AG09319 (cell line): ENCODE results near the gene NCKAP5L.
"Not testable (repeated sequence)": the region's sequence is repeated elsewhere in the genome, so short reads cannot be mapped to it uniquely, and the experiment has no call there.

Experiments
- DNase-seq: peaks from one replicate; pipeline ENCODE4 v3.0.0-alpha.2; 2010; ENCODE audit warnings: low read depth; ENCODE audit errors: extremely low read depth
- CTCF ChIP-seq: IDR thresholded peaks from 2 replicates; pipeline ENCODE4 v1.5.1; 2011; ENCODE audit warnings: low read depth, mild to moderate bottlenecking, inconsistent platforms, low read length, moderate library complexity

The NCKAP5L gene

GRCh38 chr12:49863946-49864797 lies 36.0 kb upstream of the NCKAP5L start:
- no peak for DNase-seq
- TF ChIP-seq CTCF, result no peak

- DNase-seq, result not testable (repeated sequence)
Measured at GRCh38 chr12:49860921-49861320, 32.7 kb upstream of the NCKAP5L start.

GRCh38 chr12:49855890-49856289 lies 27.7 kb upstream of the NCKAP5L start:
- DNase-seq, result not testable (repeated sequence)

- DNase-seq, result no peak
- no peak for TF ChIP-seq CTCF
Measured at GRCh38 chr12:49854976-49855375, 26.8 kb upstream of the NCKAP5L start.

- no peak for DNase-seq
- no peak for TF ChIP-seq CTCF
Measured at GRCh38 chr12:49853671-49854070, 25.5 kb upstream of the NCKAP5L start.

GRCh38 chr12:49847161-49847560 lies 18.9 kb upstream of the NCKAP5L start:
- no peak for TF ChIP-seq CTCF
- no peak for DNase-seq

- no peak for TF ChIP-seq CTCF
- DNase-seq, result no peak
Measured at GRCh38 chr12:49846032-49846431, 17.8 kb upstream of the NCKAP5L start.

GRCh38 chr12:49843876-49844437 lies 15.7 kb upstream of the NCKAP5L start:
- no peak for TF ChIP-seq CTCF

More at GRCh38 chr12:49843876-49844437, 15.7 kb upstream of the NCKAP5L start:
- no peak for DNase-seq
